K562 (cell line): Measurements from ENCODE around the gene ARNT2.

Experiments used
- CHD7 ChIP-seq: fragments of 200-600 bp; sonication (generic); IDR thresholded peaks from one replicate; pipeline ENCODE4 v1.6.1; 2012; ENCODE audit warnings: mild to moderate bottlenecking, low read depth, low read length, inconsistent platforms
- KAT8 ChIP-seq: fragments of 450-650 bp; IDR thresholded peaks from 2 replicates; pipeline ENCODE4 v1.6.1; 2016; ENCODE audit warnings: low read depth, mild to moderate bottlenecking
- KDM4B ChIP-seq, 2 experiments: fragments of 450-650 bp in 1 of 2; sonication (generic) in 1 of 2; IDR thresholded peaks; 2 replicates each; pipeline ENCODE4 v1.6.1; 2016 to 2017; ENCODE audit warnings: borderline replicate concordance in 2 of 2, antibody characterized with exemption in 1 of 2, low read depth in 1 of 2, mild to moderate bottlenecking in 1 of 2
- POLR3G ChIP-seq: IDR thresholded peaks from 2 replicates; pipeline ENCODE4 v1.6.1; 2011; ENCODE audit not compliant: insufficient read length, insufficient replicate concordance; ENCODE audit errors: extremely low read depth
- ZBTB33 ChIP-seq: sonication (generic); formaldehyde crosslinking; IDR thresholded peaks from 2 replicates; pipeline ENCODE4 v1.8.1; 2023; ENCODE audit warnings: mild to moderate bottlenecking, missing genetic modification reagents

GRCh38 chr15:80462111-80462510, 57.9 kb downstream of the ARNT2 start:
- no peak for TF ChIP-seq POLR3G
- no peak for TF ChIP-seq CHD7
- no peak for TF ChIP-seq KDM4B (IDR thresholded peaks at IDR 0.05; ENCODE audit: borderline replicate concordance in 2 of 2, low read depth in 1 of 2)
- no peak for TF ChIP-seq KAT8
- no peak for TF ChIP-seq ZBTB33 (CRISPR knock-in tag)
